MCF 10A (cell line): ENCODE results near the gene CELF4. TPM values are rescaled to one million over a fixed set of nuclear protein-coding genes. Genes with fewer than 3 reads are reported as not detected.

Source experiments
- BruUV-seq: library from RNA; stranded (reverse); fragments of 400-500 nt; replicated peaks from 2 replicates; lab custom pipeline; 2021; lab: Mats Ljungman, UMichigan
- CTCF ChIA-PET: fragments of 300-600 bp; sonication (Branson Sonifier 250); formaldehyde crosslinking; extraction: SDS; loops from one replicate; lab custom pipeline; 2021; ENCODE audit warnings: antibody characterized with exemption, inconsistent platforms; lab: Yijun Ruan, JAX
- POLR2A ChIA-PET: fragments of 300-600, 350-650 bp; sonication (Branson Sonifier 250); formaldehyde crosslinking; extraction: SDS; loops from one replicate; lab custom pipeline; 2020; ENCODE audit warnings: antibody characterized with exemption, inconsistent platforms; lab: Yijun Ruan, JAX
- DNase-seq: peaks from one replicate; pipeline ENCODE4 v3.0.0-alpha.2; 2018; ENCODE audit not compliant: unreplicated experiment
- H3K27ac Mint-ChIP-seq: one replicate; pipeline ENCODE4 v1.8.0; 2022; ENCODE audit warnings: mild to moderate bottlenecking, low read depth, mixed read lengths; ENCODE audit not compliant: unreplicated experiment
- H3K27me3 Mint-ChIP-seq: one replicate; pipeline ENCODE4 v1.8.0; 2022; ENCODE audit warnings: mixed read lengths; ENCODE audit not compliant: insufficient read depth, unreplicated experiment
- H3K36me3 Mint-ChIP-seq: one replicate; pipeline ENCODE4 v1.8.0; 2022; ENCODE audit warnings: mild to moderate bottlenecking, moderate library complexity, mixed read lengths; ENCODE audit not compliant: insufficient read depth, unreplicated experiment
- H3K4me1 Mint-ChIP-seq: one replicate; pipeline ENCODE4 v1.8.0; 2022; ENCODE audit warnings: mixed read lengths; ENCODE audit not compliant: insufficient read depth, unreplicated experiment
- H3K4me3 Mint-ChIP-seq: one replicate; pipeline ENCODE4 v1.8.0; 2022; ENCODE audit warnings: mild to moderate bottlenecking, moderate library complexity, mixed read lengths; ENCODE audit not compliant: unreplicated experiment
- H3K9me3 Mint-ChIP-seq: one replicate; pipeline ENCODE4 v1.8.0; 2022; ENCODE audit warnings: mixed read lengths; ENCODE audit not compliant: unreplicated experiment
- CTCF ChIP-seq: fragments of 200-600 bp; IDR thresholded peaks from one replicate; pipeline ENCODE4 v1.8.0; 2022; ENCODE audit warnings: antibody characterized with exemption, mild to moderate bottlenecking; ENCODE audit not compliant: unreplicated experiment
- intact Hi-C: fragments of 100-400 bp; cut with micrococcal nuclease; formaldehyde crosslinking; loops from 2 replicates; pipeline ENCODE4 v1.14.1; 2022
- total RNA-seq: library from RNA; stranded (reverse); gene quantifications from 2 replicates; pipeline ENCODE4 v1.2.3, GENCODE V29; 2022

CELF4 gene
- total RNA-seq, 1 experiment from 2014 or later, result not detected

DNA sequence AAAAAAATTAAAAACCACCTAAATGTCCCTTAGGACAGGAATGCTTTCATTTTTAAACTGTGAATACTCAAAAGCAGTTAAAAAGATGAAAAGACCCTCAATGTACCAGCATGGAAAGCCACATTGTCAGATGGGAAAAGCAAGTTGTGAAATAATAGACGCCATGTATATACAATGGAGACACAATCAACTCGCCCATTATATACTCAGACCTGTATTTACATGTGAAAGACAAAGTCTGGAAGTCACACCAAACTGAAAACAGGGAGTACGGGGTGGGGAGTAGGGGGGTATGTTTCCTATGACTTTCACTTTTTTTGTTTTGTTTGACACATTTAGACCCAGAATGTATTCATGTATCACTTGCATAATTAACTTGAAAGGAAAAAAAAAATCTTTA, 75.6 kb downstream of the CELF4 start:
- Mint-ChIP-seq H3K27ac (no peak overlapping the region), H3K4me3 (no peak overlapping the region), H3K36me3 (no peaks in the 10 kb centered on the region), H3K27me3 (peaks cover 38% of the 10 kb centered on the region), H3K4me1 (no peaks in the 10 kb centered on the region), H3K9me3 (peaks cover 7% of the 10 kb centered on the region)
- no TSS peak for BruUV-seq
- intact Hi-C loops, result no loop called here
- POLR2A ChIA-PET, result no interaction called here
- TF ChIP-seq CTCF, result no peak
- CTCF ChIA-PET, result no interaction called here
- DNase-seq, result no peak

DNA sequence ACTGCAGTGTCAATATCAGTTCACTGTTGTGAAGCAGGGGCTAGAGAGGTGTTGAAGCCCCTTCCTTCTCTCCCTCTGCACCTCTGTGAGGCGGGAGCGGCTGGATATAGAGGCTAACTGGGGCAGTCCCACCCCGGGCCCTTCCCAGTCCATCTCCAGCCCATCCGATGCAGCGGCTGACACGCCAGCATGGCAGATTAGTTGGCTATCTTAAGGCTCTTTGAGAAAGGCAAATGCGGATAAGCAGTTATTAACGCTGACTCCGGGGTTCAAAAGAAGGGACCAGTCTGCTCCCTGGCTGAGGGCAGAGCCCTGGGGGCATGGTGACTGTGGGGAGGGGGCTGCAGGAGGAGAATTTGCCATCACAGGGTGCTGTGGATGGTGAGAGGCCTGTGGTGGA, 76.6 kb downstream of the CELF4 start:
- no peak overlapping the region for H3K27ac Mint-ChIP-seq
- no peaks in the 10 kb centered on the region for H3K36me3 Mint-ChIP-seq
- CTCF ChIA-PET, result no interaction called here
- POLR2A ChIA-PET, result interaction anchor here (0.6 kb wide), 1 partner anchor 784 kb away, joined by 3 read pairs; no protein-coding TSS in a partner anchor
- peaks cover 7% of the 10 kb centered on the region for H3K9me3 Mint-ChIP-seq
- BruUV-seq, result no TSS peak
- intact Hi-C loops, result no loop called here
- no peak for DNase-seq
- no peak for TF ChIP-seq CTCF
- H3K27me3 Mint-ChIP-seq, result peaks cover 38% of the 10 kb centered on the region
- H3K4me3 Mint-ChIP-seq, result no peak overlapping the region
- H3K4me1 Mint-ChIP-seq, result no peaks in the 10 kb centered on the region

DNA sequence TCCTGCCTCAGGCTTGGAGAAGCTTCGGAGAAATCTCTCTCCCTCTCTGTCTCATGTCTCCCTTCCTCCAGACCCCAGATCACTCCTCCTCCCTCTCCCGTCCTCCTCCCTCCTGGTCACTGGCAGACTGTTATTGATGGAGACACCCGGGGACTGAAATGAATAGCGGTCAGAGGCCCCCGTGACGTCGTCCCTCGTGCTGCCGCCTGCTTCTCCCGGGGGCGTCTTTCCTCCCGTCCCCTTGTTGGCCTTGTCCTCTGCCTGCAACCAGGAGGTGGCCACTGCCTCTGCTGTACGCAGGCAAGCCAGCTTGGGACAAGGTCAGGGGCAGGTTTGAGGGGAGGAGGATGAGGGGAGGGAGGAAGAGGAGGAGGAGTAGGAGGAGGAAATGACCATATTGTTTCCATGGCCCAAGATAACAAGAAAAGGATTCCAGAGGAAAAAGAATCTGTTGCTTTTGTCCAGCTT, 78.2 kb downstream of the CELF4 start:
- TF ChIP-seq CTCF, result no peak
- intact Hi-C loops, result no loop called here
- no peaks in the 10 kb centered on the region for H3K36me3 Mint-ChIP-seq
- no peak overlapping the region for H3K4me3 Mint-ChIP-seq
- H3K27me3 Mint-ChIP-seq, result peaks cover 38% of the 10 kb centered on the region
- no peak for DNase-seq
- no TSS peak for BruUV-seq
- ChIA-PET CTCF (interaction anchor here (1.2 kb wide), 1 partner anchor 13 kb away, joined by 3 read pairs; no protein-coding TSS in a partner anchor), POLR2A (no interaction called here)
- H3K4me1 Mint-ChIP-seq, result no peaks in the 10 kb centered on the region
- H3K9me3 Mint-ChIP-seq, result peaks cover 7% of the 10 kb centered on the region
- no peak overlapping the region for H3K27ac Mint-ChIP-seq

GRCh38 chr18:37486848-37487247, 78.8 kb downstream of the CELF4 start:
- ChIA-PET CTCF (no interaction called here), POLR2A (no interaction called here)
- peaks cover 38% of the 10 kb centered on the region for H3K27me3 Mint-ChIP-seq
- no peak for TF ChIP-seq CTCF
- no peak for DNase-seq
- intact Hi-C loops, result no loop called here
- peaks cover 7% of the 10 kb centered on the region for H3K9me3 Mint-ChIP-seq
- H3K27ac Mint-ChIP-seq, result no peak overlapping the region
- H3K4me1 Mint-ChIP-seq, result no peaks in the 10 kb centered on the region
- H3K4me3 Mint-ChIP-seq, result no peak overlapping the region
- H3K36me3 Mint-ChIP-seq, result no peaks in the 10 kb centered on the region
- BruUV-seq, result no TSS peak
